ENCODE results near the gene CPA4. TPM values are rescaled to one million over a fixed set of nuclear protein-coding genes. Genes with fewer than 3 reads are reported as not detected.
A peak's percentile ranks its signal among the peaks of the same experiment; 100 is the strongest.

Gene CPA4
- total and polyA plus RNA-seq, 2 experiments from 2014 or later = 8.6 to 10.4 TPM

- H3F3A ChIP-seq (ENCODE audit: insufficient read depth) = no peaks in the 10 kb centered on the region
- 72 to 74% methylated on average over 4 of the region's 4 CpGs for WGBS, 2 experiments (ENCODE audit: low coverage in 1 of 2, low lambda C conversion rate in 2 of 2, missing lambda C conversion rate in 2 of 2)
- in situ Hi-C loops (cut with MboI) = no loop called here
These were observed 48.9 kb downstream of the CPA4 start for GRCh38 chr7:130341882-130342281.

GRCh38 chr7:130342701-130343380 lies 49.9 kb downstream of the CPA4 start:
- Histone ChIP-seq H3K4me3 (no peak overlapping the region), H3K9ac (no peak overlapping the region), H3K79me2 (ENCODE audit: insufficient read depth) (no peaks in the 10 kb centered on the region), H2AFZ (no peak overlapping the region), H3K4me1 (ENCODE audit: insufficient read depth) (no peaks in the 10 kb centered on the region; the same call in 1 of the 2 replicates), H3K9me3 (ENCODE audit: low read depth) (no peaks in the 10 kb centered on the region), H3F3A (ENCODE audit: insufficient read depth) (no peaks in the 10 kb centered on the region), H4K20me1 (ENCODE audit: insufficient read depth) (no peaks in the 10 kb centered on the region), H3K27ac (no peak overlapping the region), H3K36me3 (ENCODE audit: low read depth) (no peaks in the 10 kb centered on the region), H3K27me3 (replicated peaks; ENCODE audit: insufficient read depth) (no peaks in the 10 kb centered on the region), H3K4me2 (ENCODE audit: unreplicated experiment) (no peak overlapping the region), H3K9me2 (ENCODE audit: insufficient read depth) (no peaks in the 10 kb centered on the region)
- TF ChIP-seq EZH2 (IDR thresholded peaks at IDR 0.05; ENCODE audit: insufficient read depth, poor library complexity, severe bottlenecking) (no peak), EZH2phosphoT487 (IDR thresholded peaks at IDR 0.05; ENCODE audit: insufficient read depth, low read depth) (no peak)
- in situ Hi-C loops (cut with MboI) = no loop called here
- no peak for DNase-seq
- 66 to 80% methylated on average over 3 of the region's 3 CpGs for WGBS, 2 experiments (ENCODE audit: low coverage in 1 of 2, low lambda C conversion rate in 2 of 2, missing lambda C conversion rate in 2 of 2)

More at GRCh38 chr7:130341882-130342281, 48.9 kb downstream of the CPA4 start:
- DNase-seq = no peak
- Histone ChIP-seq H3K9me2 (ENCODE audit: insufficient read depth) (no peaks in the 10 kb centered on the region), H4K20me1 (ENCODE audit: insufficient read depth) (no peaks in the 10 kb centered on the region), H3K4me1 (ENCODE audit: insufficient read depth) (no peaks in the 10 kb centered on the region; the same call in 1 of the 2 replicates), H3K9me3 (ENCODE audit: low read depth) (no peaks in the 10 kb centered on the region), H2AFZ (no peak overlapping the region), H3K27me3 (replicated peaks; ENCODE audit: insufficient read depth) (no peaks in the 10 kb centered on the region), H3K36me3 (ENCODE audit: low read depth) (no peaks in the 10 kb centered on the region), H3K27ac (no peak overlapping the region), H3K4me2 (ENCODE audit: unreplicated experiment) (no peak overlapping the region), H3K79me2 (ENCODE audit: insufficient read depth) (no peaks in the 10 kb centered on the region), H3K4me3 (no peak overlapping the region), H3K9ac (no peak overlapping the region)
- TF ChIP-seq EZH2phosphoT487 (IDR thresholded peaks at IDR 0.05; ENCODE audit: insufficient read depth, low read depth) (no peak), EZH2 (IDR thresholded peaks at IDR 0.05; ENCODE audit: insufficient read depth, poor library complexity, severe bottlenecking) (no peak)

- no peak within 1 kb of the TSS for H3K27ac ChIP-seq
- H3F3A ChIP-seq (ENCODE audit: insufficient read depth) = no peaks in the 10 kb centered on the region
- no peaks in the 10 kb centered on the region for H4K20me1 ChIP-seq (ENCODE audit: insufficient read depth)
- no peak for TF ChIP-seq EZH2phosphoT487 (IDR thresholded peaks at IDR 0.05; ENCODE audit: insufficient read depth, low read depth)
- TF ChIP-seq EZH2 (IDR thresholded peaks at IDR 0.05; ENCODE audit: insufficient read depth, poor library complexity, severe bottlenecking) = no peak
- H2AFZ ChIP-seq = peak within 1 kb of the TSS; percentile 66
- H3K9me3 ChIP-seq (ENCODE audit: low read depth) = no peaks in the 10 kb centered on the region
- H3K36me3 ChIP-seq (ENCODE audit: low read depth) = no peaks in the 10 kb centered on the region
- no peaks in the 10 kb centered on the region; the same call in 1 of the 2 replicates for H3K4me1 ChIP-seq (ENCODE audit: insufficient read depth)
- WGBS, 2 experiments (ENCODE audit: low coverage in 1 of 2, low lambda C conversion rate in 2 of 2, missing lambda C conversion rate in 2 of 2) = 86 to 89% methylated on average over 5 of the region's 5 CpGs
- in situ Hi-C loops (cut with MboI) = no loop called here
- H3K27me3 ChIP-seq (replicated peaks; ENCODE audit: insufficient read depth) = no peaks in the 10 kb centered on the region
- no peak within 1 kb of the TSS for H3K4me3 ChIP-seq
- DNase-seq = no peak
- no peak within 1 kb of the TSS for H3K9ac ChIP-seq
- no peaks in the 10 kb centered on the region for H3K9me2 ChIP-seq (ENCODE audit: insufficient read depth)
- H3K4me2 ChIP-seq (ENCODE audit: unreplicated experiment) = peak within 1 kb of the TSS; percentile 9
- no peaks in the 10 kb centered on the region for H3K79me2 ChIP-seq (ENCODE audit: insufficient read depth)
These were observed 51.4 kb downstream of the CPA4 start, which contains the start of gene CPA5 for GRCh38 chr7:130344271-130344866. Gene CPA5, plus strand, starts transcription at chr7:130344816. Its CDS starts 1,670 bp downstream, at chr7:130346486.

GRCh38 chr7:130345136-130345535 lies 52.2 kb downstream of the CPA4 start:
- TF ChIP-seq EZH2phosphoT487 (IDR thresholded peaks at IDR 0.05; ENCODE audit: insufficient read depth, low read depth) (no peak), EZH2 (IDR thresholded peaks at IDR 0.05; ENCODE audit: insufficient read depth, poor library complexity, severe bottlenecking) (no peak)
- H3K9me3 ChIP-seq (ENCODE audit: low read depth) = no peaks in the 10 kb centered on the region
- peak overlapping the region; percentile 9 for H3K4me2 ChIP-seq (ENCODE audit: unreplicated experiment)
- no peaks in the 10 kb centered on the region for H4K20me1 ChIP-seq (ENCODE audit: insufficient read depth)
- no peaks in the 10 kb centered on the region for H3K9me2 ChIP-seq (ENCODE audit: insufficient read depth)
- in situ Hi-C loops (cut with MboI) = no loop called here
- H3K27ac ChIP-seq = no peak overlapping the region
- no peaks in the 10 kb centered on the region for H3K27me3 ChIP-seq (replicated peaks; ENCODE audit: insufficient read depth)
- H3F3A ChIP-seq (ENCODE audit: insufficient read depth) = no peaks in the 10 kb centered on the region
- no peak overlapping the region for H3K4me3 ChIP-seq
- WGBS, 2 experiments (ENCODE audit: low coverage in 1 of 2, low lambda C conversion rate in 2 of 2, missing lambda C conversion rate in 2 of 2) = 9 to 20% methylated on average over 8 of the region's 8 CpGs
- no peaks in the 10 kb centered on the region for H3K79me2 ChIP-seq (ENCODE audit: insufficient read depth)
- H3K4me1 ChIP-seq (ENCODE audit: insufficient read depth) = no peaks in the 10 kb centered on the region; the same call in 1 of the 2 replicates
- no peaks in the 10 kb centered on the region for H3K36me3 ChIP-seq (ENCODE audit: low read depth)
- H3K9ac ChIP-seq = no peak overlapping the region
- peak overlapping the region; percentile 66 for H2AFZ ChIP-seq
- DNase-seq = no peak
